Fibroblast of pulmonary artery (primary cell): ENCODE results near the gene OR10P1.
"Not testable (repeated sequence)": the region's sequence is repeated elsewhere in the genome, so short reads cannot be mapped to it uniquely, and the experiment has no call there.

Source experiments
- DNase-seq: peaks from one replicate; pipeline ENCODE4 v3.0.0-alpha.2; 2010; ENCODE audit warnings: low read depth
- H3K4me3 ChIP-seq: replicated peaks from 2 replicates; pipeline ENCODE4 v1.5.1; 2011; ENCODE audit warnings: low read depth, mild to moderate bottlenecking, control low read depth, low read length, moderate library complexity
- TF ChIP-seq, protein P1 (sequence below): IDR thresholded peaks from 2 replicates; pipeline ENCODE4 v1.5.1; 2011; ENCODE audit warnings: mild to moderate bottlenecking, control low read depth, low read length, inconsistent platforms; ENCODE audit errors: missing control alignments

OR10P1 gene

GRCh38 chr12:55637467-55637866 lies 775 bp downstream of the OR10P1 start:
- no peak for DNase-seq
- TF ChIP-seq, protein P1, sequence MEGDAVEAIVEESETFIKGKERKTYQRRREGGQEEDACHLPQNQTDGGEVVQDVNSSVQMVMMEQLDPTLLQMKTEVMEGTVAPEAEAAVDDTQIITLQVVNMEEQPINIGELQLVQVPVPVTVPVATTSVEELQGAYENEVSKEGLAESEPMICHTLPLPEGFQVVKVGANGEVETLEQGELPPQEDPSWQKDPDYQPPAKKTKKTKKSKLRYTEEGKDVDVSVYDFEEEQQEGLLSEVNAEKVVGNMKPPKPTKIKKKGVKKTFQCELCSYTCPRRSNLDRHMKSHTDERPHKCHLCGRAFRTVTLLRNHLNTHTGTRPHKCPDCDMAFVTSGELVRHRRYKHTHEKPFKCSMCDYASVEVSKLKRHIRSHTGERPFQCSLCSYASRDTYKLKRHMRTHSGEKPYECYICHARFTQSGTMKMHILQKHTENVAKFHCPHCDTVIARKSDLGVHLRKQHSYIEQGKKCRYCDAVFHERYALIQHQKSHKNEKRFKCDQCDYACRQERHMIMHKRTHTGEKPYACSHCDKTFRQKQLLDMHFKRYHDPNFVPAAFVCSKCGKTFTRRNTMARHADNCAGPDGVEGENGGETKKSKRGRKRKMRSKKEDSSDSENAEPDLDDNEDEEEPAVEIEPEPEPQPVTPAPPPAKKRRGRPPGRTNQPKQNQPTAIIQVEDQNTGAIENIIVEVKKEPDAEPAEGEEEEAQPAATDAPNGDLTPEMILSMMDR, result no peak
- H3K4me3 ChIP-seq, result no peak overlapping the region

GRCh38 chr12:55641595-55641994 lies 4.9 kb downstream of the OR10P1 start:
- TF ChIP-seq, protein P1, result no peak
- no peak overlapping the region for H3K4me3 ChIP-seq
- no peak for DNase-seq

DNA sequence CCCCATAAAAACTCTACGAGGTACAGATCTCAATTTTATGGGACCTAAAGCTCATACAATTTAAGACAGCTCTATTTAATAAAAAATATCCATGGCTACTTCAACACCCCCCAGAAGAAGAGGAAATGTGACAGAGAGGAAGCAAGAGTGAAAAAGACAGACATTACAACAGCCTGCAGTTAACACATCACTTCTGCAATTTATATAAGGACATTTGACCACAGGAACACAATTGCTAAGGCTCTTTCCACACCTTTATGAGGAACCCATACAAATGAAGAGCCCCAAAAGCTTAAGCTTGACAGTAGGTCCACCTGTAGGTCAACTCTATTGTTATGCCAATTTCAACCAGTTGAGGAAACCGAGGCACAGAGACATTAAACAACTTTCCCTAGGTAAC lies 5.6 kb downstream of the OR10P1 start:
- TF ChIP-seq, protein P1, result no peak
- DNase-seq, result no peak
- no peak overlapping the region for H3K4me3 ChIP-seq

GRCh38 chr12:55642669-55643068 lies 6.0 kb downstream of the OR10P1 start:
- no peak for DNase-seq
- H3K4me3 ChIP-seq, result no peak overlapping the region
- TF ChIP-seq, protein P1, result no peak

GRCh38 chr12:55644591-55644990 lies 7.9 kb downstream of the OR10P1 start:
- TF ChIP-seq, protein P1, result no peak
- DNase-seq, result no peak
- no peak overlapping the region for H3K4me3 ChIP-seq

- no peak overlapping the region for H3K4me3 ChIP-seq
- TF ChIP-seq, protein P1, result no peak
- DNase-seq, result no peak
These were observed 10.3 kb downstream of the OR10P1 start for GRCh38 chr12:55647027-55647426.

DNA sequence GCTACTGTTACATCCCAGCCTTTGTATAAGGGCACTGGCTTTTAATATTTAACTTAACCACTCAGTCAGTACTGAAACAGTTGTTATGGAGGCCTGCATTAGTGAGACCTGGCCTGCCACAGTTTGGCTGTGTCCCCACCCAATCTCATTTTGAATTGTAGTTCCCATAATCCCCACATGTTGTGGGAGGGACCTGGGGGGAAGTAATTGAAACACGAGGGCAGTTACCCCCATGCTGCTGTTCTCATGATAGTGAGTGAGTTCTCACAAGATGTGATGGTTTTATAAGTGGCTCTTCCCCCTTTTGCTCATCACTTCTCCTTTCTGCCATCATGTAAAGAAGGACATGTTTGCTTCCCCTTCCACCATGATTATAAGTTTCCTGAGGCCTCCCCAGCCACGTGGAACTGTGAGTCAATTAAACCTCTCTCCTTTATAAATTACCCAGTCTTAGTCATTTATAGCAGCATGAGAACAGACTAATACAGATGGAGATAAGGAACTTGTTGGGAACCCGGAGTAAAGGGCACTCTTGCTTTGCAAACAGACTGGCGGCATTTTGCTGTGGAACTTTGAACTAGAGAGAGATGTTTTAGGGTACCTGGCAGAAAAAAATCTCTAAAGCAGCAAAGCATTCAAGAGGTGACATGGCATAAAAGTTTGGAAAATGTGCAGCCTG lies 14.1 kb downstream of the OR10P1 start:
- not testable (repeated sequence) for DNase-seq, H3K4me3 ChIP-seq
